Measurements from ENCODE around the gene HDHD2.
A peak's percentile ranks its signal among the peaks of the same experiment; 100 is the strongest.
"Not testable (repeated sequence)": the region's sequence is repeated elsewhere in the genome, so short reads cannot be mapped to it uniquely, and the experiment has no call there.

The HDHD2 gene

GRCh38 chr18:47168509-47168908, 18.2 kb upstream of the HDHD2 start:
- peaks cover 10% of the 10 kb centered on the region for H3K4me1 Mint-ChIP-seq
- H3K4me3 Mint-ChIP-seq, result no peak overlapping the region
- no peaks in the 10 kb centered on the region for H3K9me3 Mint-ChIP-seq
- ATAC-seq (ENCODE audit: low read depth) (no peak), DNase-seq (ENCODE audit: low spot score in 2 of 2) (no peak)
- H3K27ac Mint-ChIP-seq, result peak overlapping the region; percentile 19
- no peaks in the 10 kb centered on the region for H3K27me3 Mint-ChIP-seq
- peaks cover 2% of the 10 kb centered on the region for H3K36me3 Mint-ChIP-seq

GRCh38 chr18:47166294-47166693, 16.0 kb upstream of the HDHD2 start:
- ATAC-seq (ENCODE audit: low read depth), result no peak

GRCh38 chr18:47163241-47163640, 12.9 kb upstream of the HDHD2 start:
- H3K27ac Mint-ChIP-seq, result no peak overlapping the region
- DNase-seq (ENCODE audit: low spot score in 2 of 2) (no peak), ATAC-seq (ENCODE audit: low read depth) (peak; percentile 77)
- H3K4me1 Mint-ChIP-seq, result peaks cover 9% of the 10 kb centered on the region
- H3K27me3 Mint-ChIP-seq, result no peaks in the 10 kb centered on the region
- H3K36me3 Mint-ChIP-seq, result peaks cover 4% of the 10 kb centered on the region
- no peak overlapping the region for H3K4me3 Mint-ChIP-seq
- no peaks in the 10 kb centered on the region for H3K9me3 Mint-ChIP-seq

More at GRCh38 chr18:47166294-47166693, 16.0 kb upstream of the HDHD2 start:
- H3K36me3 Mint-ChIP-seq, result peaks cover 2% of the 10 kb centered on the region
- no peak for DNase-seq (ENCODE audit: low spot score in 2 of 2)
- no peaks in the 10 kb centered on the region for H3K9me3 Mint-ChIP-seq
- H3K4me1 Mint-ChIP-seq, result peaks cover 12% of the 10 kb centered on the region
- H3K27me3 Mint-ChIP-seq, result no peaks in the 10 kb centered on the region
- H3K4me3 Mint-ChIP-seq, result no peak overlapping the region
- H3K27ac Mint-ChIP-seq, result no peak overlapping the region

- DNase-seq (ENCODE audit: low spot score in 2 of 2) (no peak), ATAC-seq (ENCODE audit: low read depth) (no peak)
- H3K27me3 Mint-ChIP-seq, result no peaks in the 10 kb centered on the region
- H3K27ac Mint-ChIP-seq, result no peak overlapping the region
- H3K36me3 Mint-ChIP-seq, result peaks cover 3% of the 10 kb centered on the region
- H3K4me1 Mint-ChIP-seq, result peaks cover 7% of the 10 kb centered on the region
- no peak overlapping the region for H3K4me3 Mint-ChIP-seq
- no peaks in the 10 kb centered on the region for H3K9me3 Mint-ChIP-seq
Observed at GRCh38 chr18:47160256-47160655, 10.0 kb upstream of the HDHD2 start.

GRCh38 chr18:47158404-47158803, 8.1 kb upstream of the HDHD2 start:
- not testable (repeated sequence) for ATAC-seq (ENCODE audit: low read depth); H3K4me3 Mint-ChIP-seq; H3K36me3 Mint-ChIP-seq; DNase-seq (ENCODE audit: low spot score in 2 of 2); H3K4me1 Mint-ChIP-seq; H3K27ac Mint-ChIP-seq; H3K27me3 Mint-ChIP-seq; H3K9me3 Mint-ChIP-seq

GRCh38 chr18:47151439-47151838, 1.1 kb upstream of the HDHD2 start:
- peaks cover 10% of the 10 kb centered on the region for H3K36me3 Mint-ChIP-seq
- H3K27me3 Mint-ChIP-seq, result no peaks in the 10 kb centered on the region
- ATAC-seq (ENCODE audit: low read depth), result no peak
- H3K4me1 Mint-ChIP-seq, result peaks cover 29% of the 10 kb centered on the region
- DNase-seq (ENCODE audit: low spot score in 2 of 2), result no peak
- H3K27ac Mint-ChIP-seq, result peak overlapping the region; percentile 96
- H3K4me3 Mint-ChIP-seq, result peak overlapping the region; percentile 97
- H3K9me3 Mint-ChIP-seq, result no peaks in the 10 kb centered on the region

GRCh38 chr18:47150824-47151366, 595 bp upstream of the HDHD2 start:
- H3K9me3 Mint-ChIP-seq, result no peaks in the 10 kb centered on the region
- H3K4me3 Mint-ChIP-seq, result peak overlapping the region; percentile 97
- no peaks in the 10 kb centered on the region for H3K27me3 Mint-ChIP-seq
- H3K36me3 Mint-ChIP-seq, result peaks cover 11% of the 10 kb centered on the region
- H3K27ac Mint-ChIP-seq, result peak overlapping the region; percentile 96
- ATAC-seq (ENCODE audit: low read depth) (peak; percentile 6), DNase-seq (ENCODE audit: low spot score in 2 of 2) (no peak)
- peaks cover 30% of the 10 kb centered on the region for H3K4me1 Mint-ChIP-seq

- Mint-ChIP-seq H3K27ac (peak overlapping the region; percentile 96), H3K27me3 (no peaks in the 10 kb centered on the region), H3K9me3 (no peaks in the 10 kb centered on the region), H3K36me3 (peaks cover 11% of the 10 kb centered on the region), H3K4me3 (peak overlapping the region; percentile 97), H3K4me1 (peaks cover 39% of the 10 kb centered on the region)
- no peak for ATAC-seq (ENCODE audit: low read depth)
- DNase-seq (ENCODE audit: low spot score in 2 of 2), result no peak
Observed at GRCh38 chr18:47149457-47150028, 757 bp downstream of the HDHD2 start.

GRCh38 chr18:47146206-47146605, 4.1 kb downstream of the HDHD2 start:
- no peaks in the 10 kb centered on the region for H3K9me3 Mint-ChIP-seq
- H3K27me3 Mint-ChIP-seq, result no peaks in the 10 kb centered on the region
- peaks cover 9% of the 10 kb centered on the region for H3K36me3 Mint-ChIP-seq
- DNase-seq (ENCODE audit: low spot score in 2 of 2) (no peak), ATAC-seq (ENCODE audit: low read depth) (no peak)
- H3K4me3 Mint-ChIP-seq, result no peak overlapping the region
- no peak overlapping the region for H3K27ac Mint-ChIP-seq
- H3K4me1 Mint-ChIP-seq, result peaks cover 38% of the 10 kb centered on the region

GRCh38 chr18:47143899-47144485, 6.3 kb downstream of the HDHD2 start:
- Mint-ChIP-seq H3K36me3 (peaks cover 10% of the 10 kb centered on the region), H3K4me3 (no peak overlapping the region), H3K9me3 (no peaks in the 10 kb centered on the region), H3K27ac (no peak overlapping the region), H3K27me3 (no peaks in the 10 kb centered on the region), H3K4me1 (peaks cover 22% of the 10 kb centered on the region)
- no peak for DNase-seq (ENCODE audit: low spot score in 2 of 2)
- ATAC-seq (ENCODE audit: low read depth), result no peak

- H3K4me3 Mint-ChIP-seq, result no peak overlapping the region
- H3K9me3 Mint-ChIP-seq, result no peaks in the 10 kb centered on the region
- peaks cover 14% of the 10 kb centered on the region for H3K4me1 Mint-ChIP-seq
- no peak for ATAC-seq (ENCODE audit: low read depth)
- H3K36me3 Mint-ChIP-seq, result peaks cover 8% of the 10 kb centered on the region
- DNase-seq (ENCODE audit: low spot score in 2 of 2), result no peak
- no peak overlapping the region for H3K27ac Mint-ChIP-seq
- H3K27me3 Mint-ChIP-seq, result no peaks in the 10 kb centered on the region
Observed at GRCh38 chr18:47143153-47143552, 7.1 kb downstream of the HDHD2 start.

GRCh38 chr18:47141289-47141688, 9.0 kb downstream of the HDHD2 start:
- Mint-ChIP-seq H3K27me3 (no peaks in the 10 kb centered on the region), H3K4me1 (peaks cover 14% of the 10 kb centered on the region), H3K36me3 (peaks cover 9% of the 10 kb centered on the region), H3K4me3 (no peak overlapping the region), H3K9me3 (no peaks in the 10 kb centered on the region), H3K27ac (no peak overlapping the region)
- no peak for ATAC-seq (ENCODE audit: low read depth)
- no peak for DNase-seq (ENCODE audit: low spot score in 2 of 2)

- H3K4me1 Mint-ChIP-seq, result peaks cover 4% of the 10 kb centered on the region
- no peak overlapping the region for H3K27ac Mint-ChIP-seq
- H3K4me3 Mint-ChIP-seq, result no peak overlapping the region
- no peaks in the 10 kb centered on the region for H3K27me3 Mint-ChIP-seq
- DNase-seq (ENCODE audit: low spot score in 2 of 2), result no peak
- H3K36me3 Mint-ChIP-seq, result peaks cover 33% of the 10 kb centered on the region
- ATAC-seq (ENCODE audit: low read depth), result no peak
- H3K9me3 Mint-ChIP-seq, result no peaks in the 10 kb centered on the region
Observed at GRCh38 chr18:47121146-47121545, 29.2 kb downstream of the HDHD2 start.

GRCh38 chr18:47120428-47120827, 29.9 kb downstream of the HDHD2 start:
- Mint-ChIP-seq H3K36me3 (peaks cover 35% of the 10 kb centered on the region), H3K9me3 (no peaks in the 10 kb centered on the region), H3K27ac (no peak overlapping the region), H3K4me3 (no peak overlapping the region), H3K4me1 (peaks cover 4% of the 10 kb centered on the region), H3K27me3 (no peaks in the 10 kb centered on the region)
- ATAC-seq (ENCODE audit: low read depth) (no peak), DNase-seq (ENCODE audit: low spot score in 2 of 2) (no peak)

GRCh38 chr18:47118981-47119380, 31.3 kb downstream of the HDHD2 start:
- Mint-ChIP-seq H3K27me3 (no peaks in the 10 kb centered on the region), H3K9me3 (no peaks in the 10 kb centered on the region), H3K36me3 (peaks cover 35% of the 10 kb centered on the region), H3K27ac (no peak overlapping the region), H3K4me3 (no peak overlapping the region), H3K4me1 (peaks cover 4% of the 10 kb centered on the region)
- ATAC-seq (ENCODE audit: low read depth) (no peak), DNase-seq (ENCODE audit: low spot score in 2 of 2) (no peak)

Data from memory B cell (primary cell).